ENCODE data around the gene IVNS1ABP. TPM values are rescaled to one million over a fixed set of nuclear protein-coding genes. Genes with fewer than 3 reads are reported as not detected.

IVNS1ABP gene
- total and polyA plus RNA-seq, 2 donors: 69.7 to 70.0 TPM

DNA sequence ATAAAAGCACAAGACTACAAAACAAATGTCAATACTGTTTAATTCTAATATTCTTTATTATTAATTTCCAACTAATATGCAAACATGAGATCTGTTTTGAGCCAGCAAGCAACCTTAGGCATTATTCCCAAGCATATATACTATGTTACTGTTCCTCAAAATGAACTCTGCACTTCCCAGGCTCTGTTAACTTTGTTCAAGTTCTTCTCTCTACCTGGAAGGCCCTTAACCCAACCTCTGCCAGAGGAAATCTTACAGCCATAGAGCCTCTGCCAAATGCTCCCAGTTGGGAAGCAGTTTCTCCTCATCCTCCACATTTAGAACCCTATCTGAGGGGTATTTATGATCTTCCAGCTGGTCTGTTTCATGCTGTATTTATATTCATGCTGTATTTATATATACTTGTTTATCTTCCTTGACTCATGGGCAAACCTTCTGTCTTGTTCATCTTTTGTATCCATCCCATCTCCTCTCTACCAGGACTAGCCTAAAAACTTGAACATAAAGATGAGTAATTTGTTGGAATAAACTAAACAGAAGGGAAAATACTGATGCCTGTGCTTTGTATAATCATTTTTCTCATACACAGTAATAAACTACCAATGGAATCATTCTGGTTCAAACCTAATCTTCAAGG, 5.3 kb downstream of the IVNS1ABP start:
- H3K27ac ChIP-seq (ENCODE audit: low read depth in 1 of 2, low read length in 1 of 2): no peak overlapping the region

GRCh38 chr1:185309566-185309965, 7.5 kb downstream of the IVNS1ABP start:
- peaks cover 6 to 8% of the 10 kb centered on the region in 2 donors for H3K4me1 ChIP-seq (ENCODE audit: control insufficient read depth in 2 of 2, insufficient read depth in 2 of 2, low read length in 2 of 2)
- DNase-seq (ENCODE audit: low read depth in 6 of 9, low spot score in 9 of 9): no peak
- no peaks in the 10 kb centered on the region for H3K9me3 ChIP-seq (ENCODE audit: control insufficient read depth in 2 of 2, insufficient read depth in 1 of 2, low read length in 1 of 2)
- H3K27ac ChIP-seq (ENCODE audit: low read depth in 1 of 2, low read length in 1 of 2): no peak overlapping the region
- no peaks in the 10 kb centered on the region for H3K27me3 ChIP-seq (ENCODE audit: control insufficient read depth in 2 of 2, insufficient read depth in 1 of 2, low read length in 1 of 2)
- WGBS: 74% methylated on average over 2 of the region's 2 CpGs
- H3K36me3 ChIP-seq (ENCODE audit: control insufficient read depth in 2 of 2, insufficient read depth in 2 of 2, low read length in 1 of 2): peaks cover 21 to 64% of the 10 kb centered on the region in 2 donors
- no peak overlapping the region for H3K4me3 ChIP-seq (ENCODE audit: low read length in 2 of 2)

More for the DNA sequence above, 5.3 kb downstream of the IVNS1ABP start:
- H3K4me1 ChIP-seq (ENCODE audit: control insufficient read depth in 2 of 2, insufficient read depth in 2 of 2, low read length in 2 of 2): peaks cover 6 to 8% of the 10 kb centered on the region in 2 donors
- peaks cover 12 to 45% of the 10 kb centered on the region in 2 donors for H3K36me3 ChIP-seq (ENCODE audit: control insufficient read depth in 2 of 2, insufficient read depth in 2 of 2, low read length in 1 of 2)
- H3K27me3 ChIP-seq (ENCODE audit: control insufficient read depth in 2 of 2, insufficient read depth in 1 of 2, low read length in 1 of 2): no peaks in the 10 kb centered on the region
- no peak overlapping the region for H3K4me3 ChIP-seq (ENCODE audit: low read length in 2 of 2)
- DNase-seq (ENCODE audit: low read depth in 6 of 9, low spot score in 9 of 9): no peak
- H3K9me3 ChIP-seq (ENCODE audit: control insufficient read depth in 2 of 2, insufficient read depth in 1 of 2, low read length in 1 of 2): no peaks in the 10 kb centered on the region

- Histone ChIP-seq H3K4me1 (ENCODE audit: control insufficient read depth in 2 of 2, insufficient read depth in 2 of 2, low read length in 2 of 2) (peaks cover 0 to 3% of the 10 kb centered on the region in 2 donors), H3K4me3 (ENCODE audit: low read length in 2 of 2) (no peak overlapping the region), H3K36me3 (ENCODE audit: control insufficient read depth in 2 of 2, insufficient read depth in 2 of 2, low read length in 1 of 2) (peaks cover 26 to 77% of the 10 kb centered on the region in 2 donors), H3K27me3 (ENCODE audit: control insufficient read depth in 2 of 2, insufficient read depth in 1 of 2, low read length in 1 of 2) (no peaks in the 10 kb centered on the region), H3K27ac (ENCODE audit: low read depth in 1 of 2, low read length in 1 of 2) (no peak overlapping the region), H3K9me3 (ENCODE audit: control insufficient read depth in 2 of 2, insufficient read depth in 1 of 2, low read length in 1 of 2) (no peaks in the 10 kb centered on the region)
- no peak for DNase-seq (ENCODE audit: low read depth in 6 of 9, low spot score in 9 of 9)
- 100% methylated on average over 1 of the region's 1 CpG for WGBS
These were observed 8.9 kb downstream of the IVNS1ABP start for GRCh38 chr1:185308126-185308525.

- Histone ChIP-seq H3K27me3 (ENCODE audit: control insufficient read depth in 2 of 2, insufficient read depth in 1 of 2, low read length in 1 of 2) (no peaks in the 10 kb centered on the region), H3K27ac (ENCODE audit: low read depth in 1 of 2, low read length in 1 of 2) (no peak overlapping the region), H3K36me3 (ENCODE audit: control insufficient read depth in 2 of 2, insufficient read depth in 2 of 2, low read length in 1 of 2) (peaks cover 28 to 80% of the 10 kb centered on the region in 2 donors), H3K9me3 (ENCODE audit: control insufficient read depth in 2 of 2, insufficient read depth in 1 of 2, low read length in 1 of 2) (no peaks in the 10 kb centered on the region), H3K4me3 (ENCODE audit: low read length in 2 of 2) (no peak overlapping the region), H3K4me1 (ENCODE audit: control insufficient read depth in 2 of 2, insufficient read depth in 2 of 2, low read length in 2 of 2) (no peaks in the 10 kb centered on the region)
- DNase-seq (ENCODE audit: low read depth in 6 of 9, low spot score in 9 of 9): no peak
- 98% methylated on average over 3 of the region's 3 CpGs for WGBS
These were observed 11.6 kb downstream of the IVNS1ABP start for GRCh38 chr1:185305419-185305818.

- Histone ChIP-seq H3K9me3 (ENCODE audit: control insufficient read depth in 2 of 2, insufficient read depth in 1 of 2, low read length in 1 of 2) (no peaks in the 10 kb centered on the region), H3K27ac (ENCODE audit: low read depth in 1 of 2, low read length in 1 of 2) (no peak overlapping the region), H3K4me1 (ENCODE audit: control insufficient read depth in 2 of 2, insufficient read depth in 2 of 2, low read length in 2 of 2) (no peaks in the 10 kb centered on the region), H3K36me3 (ENCODE audit: control insufficient read depth in 2 of 2, insufficient read depth in 2 of 2, low read length in 1 of 2) (peaks cover 31 to 89% of the 10 kb centered on the region in 2 donors), H3K27me3 (ENCODE audit: control insufficient read depth in 2 of 2, insufficient read depth in 1 of 2, low read length in 1 of 2) (no peaks in the 10 kb centered on the region), H3K4me3 (ENCODE audit: low read length in 2 of 2) (no peak overlapping the region)
- WGBS: 98% methylated on average over 6 of the region's 6 CpGs
- no peak for DNase-seq (ENCODE audit: low read depth in 6 of 9, low spot score in 9 of 9)
These were observed 16.9 kb downstream of the IVNS1ABP start for GRCh38 chr1:185300152-185300551.

DNA sequence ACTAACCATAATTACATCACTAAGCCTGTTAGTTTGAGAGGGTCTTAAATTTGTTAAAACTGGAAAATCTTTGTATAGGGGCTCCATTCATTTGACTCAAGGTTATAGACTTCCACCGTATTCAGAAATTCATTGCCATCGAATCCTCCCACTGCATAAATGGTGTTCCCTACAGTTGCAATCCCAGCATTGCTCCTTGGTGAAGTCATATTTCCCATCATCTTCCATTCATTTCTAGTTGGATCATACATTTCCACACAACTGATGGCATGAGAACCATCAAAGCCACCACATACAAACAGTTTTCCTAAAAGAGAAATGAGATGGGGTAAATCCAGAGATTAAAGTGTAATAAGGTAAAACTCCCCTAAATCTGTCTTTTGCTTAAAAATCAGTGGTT, 19.1 kb downstream of the IVNS1ABP start:
- Histone ChIP-seq H3K36me3 (ENCODE audit: control insufficient read depth in 2 of 2, insufficient read depth in 2 of 2, low read length in 1 of 2) (peaks cover 28 to 88% of the 10 kb centered on the region in 2 donors), H3K9me3 (ENCODE audit: control insufficient read depth in 2 of 2, insufficient read depth in 1 of 2, low read length in 1 of 2) (no peaks in the 10 kb centered on the region), H3K27me3 (ENCODE audit: control insufficient read depth in 2 of 2, insufficient read depth in 1 of 2, low read length in 1 of 2) (no peaks in the 10 kb centered on the region), H3K27ac (ENCODE audit: low read depth in 1 of 2, low read length in 1 of 2) (no peak overlapping the region), H3K4me3 (ENCODE audit: low read length in 2 of 2) (no peak overlapping the region), H3K4me1 (ENCODE audit: control insufficient read depth in 2 of 2, insufficient read depth in 2 of 2, low read length in 2 of 2) (no peaks in the 10 kb centered on the region)
- no peak for DNase-seq (ENCODE audit: low read depth in 6 of 9, low spot score in 9 of 9)
- WGBS: 98% methylated on average over 2 of the region's 2 CpGs

GRCh38 chr1:185295091-185295490, 22.0 kb downstream of the IVNS1ABP start:
- H3K9me3 ChIP-seq (ENCODE audit: control insufficient read depth in 2 of 2, insufficient read depth in 1 of 2, low read length in 1 of 2): no peaks in the 10 kb centered on the region
- H3K4me1 ChIP-seq (ENCODE audit: control insufficient read depth in 2 of 2, insufficient read depth in 2 of 2, low read length in 2 of 2): no peaks in the 10 kb centered on the region
- no peak overlapping the region for H3K4me3 ChIP-seq (ENCODE audit: low read length in 2 of 2)
- no peaks in the 10 kb centered on the region for H3K27me3 ChIP-seq (ENCODE audit: control insufficient read depth in 2 of 2, insufficient read depth in 1 of 2, low read length in 1 of 2)
- no peak overlapping the region for H3K27ac ChIP-seq (ENCODE audit: low read depth in 1 of 2, low read length in 1 of 2)
- no peak for DNase-seq (ENCODE audit: low read depth in 6 of 9, low spot score in 9 of 9)
- peaks cover 17 to 71% of the 10 kb centered on the region in 2 donors for H3K36me3 ChIP-seq (ENCODE audit: control insufficient read depth in 2 of 2, insufficient read depth in 2 of 2, low read length in 1 of 2)

DNA sequence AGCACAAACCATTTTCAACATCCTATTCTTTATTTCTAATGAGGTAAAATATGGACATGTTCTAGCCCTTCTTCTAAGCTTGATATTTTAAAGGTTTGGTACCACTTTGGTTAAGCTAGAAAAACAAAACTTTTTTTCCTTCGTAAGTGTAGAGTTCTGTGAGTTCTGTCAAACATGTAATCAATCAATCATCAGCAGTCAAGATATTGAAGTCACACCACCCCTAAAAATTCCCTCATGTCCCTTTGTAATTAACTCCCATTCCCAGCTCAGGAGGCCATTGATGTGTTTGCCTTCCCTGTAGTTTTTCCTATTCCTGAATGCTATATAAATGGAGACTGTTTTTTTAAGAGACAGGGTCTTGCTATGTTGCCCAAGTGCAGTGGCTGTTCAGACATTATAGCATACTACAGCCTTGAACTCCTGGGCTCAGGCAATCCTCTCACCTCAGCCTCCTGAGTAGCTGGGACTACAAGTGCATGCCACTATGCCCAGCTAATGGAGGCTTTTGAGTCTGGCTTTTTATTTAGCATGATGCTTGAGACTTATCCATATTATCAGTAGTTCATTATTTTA, 23.0 kb downstream of the IVNS1ABP start:
- WGBS: 98% methylated on average over 1 of the region's 1 CpG
- Histone ChIP-seq H3K4me3 (ENCODE audit: low read length in 2 of 2) (no peak overlapping the region), H3K27me3 (ENCODE audit: control insufficient read depth in 2 of 2, insufficient read depth in 1 of 2, low read length in 1 of 2) (no peaks in the 10 kb centered on the region), H3K36me3 (ENCODE audit: control insufficient read depth in 2 of 2, insufficient read depth in 2 of 2, low read length in 1 of 2) (peaks cover 12 to 66% of the 10 kb centered on the region in 2 donors), H3K9me3 (ENCODE audit: control insufficient read depth in 2 of 2, insufficient read depth in 1 of 2, low read length in 1 of 2) (no peaks in the 10 kb centered on the region), H3K4me1 (ENCODE audit: control insufficient read depth in 2 of 2, insufficient read depth in 2 of 2, low read length in 2 of 2) (no peaks in the 10 kb centered on the region), H3K27ac (ENCODE audit: low read depth in 1 of 2, low read length in 1 of 2) (no peak overlapping the region)
- no peak for DNase-seq (ENCODE audit: low read depth in 6 of 9, low spot score in 9 of 9)

DNA sequence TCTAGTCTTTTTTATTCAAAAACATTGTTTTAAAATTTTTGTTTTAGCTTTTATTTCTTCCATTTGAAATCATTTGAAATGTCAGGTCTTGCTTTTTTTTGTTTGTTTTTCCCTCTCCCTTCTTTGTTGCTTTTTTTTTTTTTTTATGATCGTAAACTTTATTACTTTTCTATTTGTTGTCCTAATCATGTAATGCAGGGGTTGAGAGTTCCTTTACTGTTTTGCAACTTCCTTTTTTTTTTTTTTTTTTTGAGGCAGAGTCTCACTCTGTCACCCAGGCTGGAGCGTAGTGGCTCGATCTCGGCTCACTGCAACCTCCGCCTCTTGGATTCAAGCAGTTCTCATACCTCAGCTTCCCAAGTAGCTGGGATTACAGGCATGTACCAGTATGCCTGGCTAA, 24.8 kb downstream of the IVNS1ABP start:
- H3K27ac ChIP-seq (ENCODE audit: low read depth in 1 of 2, low read length in 1 of 2): no peak overlapping the region
- no peak overlapping the region for H3K4me3 ChIP-seq (ENCODE audit: low read length in 2 of 2)
- WGBS: 62% methylated on average over 5 of the region's 5 CpGs
- no peaks in the 10 kb centered on the region for H3K9me3 ChIP-seq (ENCODE audit: control insufficient read depth in 2 of 2, insufficient read depth in 1 of 2, low read length in 1 of 2)
- H3K36me3 ChIP-seq (ENCODE audit: control insufficient read depth in 2 of 2, insufficient read depth in 2 of 2, low read length in 1 of 2): peaks cover 3 to 47% of the 10 kb centered on the region in 2 donors
- no peak for DNase-seq (ENCODE audit: low read depth in 6 of 9, low spot score in 9 of 9)
- no peaks in the 10 kb centered on the region for H3K4me1 ChIP-seq (ENCODE audit: control insufficient read depth in 2 of 2, insufficient read depth in 2 of 2, low read length in 2 of 2)
- H3K27me3 ChIP-seq (ENCODE audit: control insufficient read depth in 2 of 2, insufficient read depth in 1 of 2, low read length in 1 of 2): no peaks in the 10 kb centered on the region

Measured in thymus (tissue), 11 donors.